D341Med (cell line): ENCODE results near the gene RHPN2.
A peak's percentile ranks its signal among the peaks of the same experiment; 100 is the strongest.
"Not testable (repeated sequence)": the region's sequence is repeated elsewhere in the genome, so short reads cannot be mapped to it uniquely, and the experiment has no call there.

ENCODE experiments used
- DNase-seq: peaks from one replicate; pipeline ENCODE4 v3.0.0; 2012; ENCODE audit warnings: low spot score

The RHPN2 gene

DNA sequence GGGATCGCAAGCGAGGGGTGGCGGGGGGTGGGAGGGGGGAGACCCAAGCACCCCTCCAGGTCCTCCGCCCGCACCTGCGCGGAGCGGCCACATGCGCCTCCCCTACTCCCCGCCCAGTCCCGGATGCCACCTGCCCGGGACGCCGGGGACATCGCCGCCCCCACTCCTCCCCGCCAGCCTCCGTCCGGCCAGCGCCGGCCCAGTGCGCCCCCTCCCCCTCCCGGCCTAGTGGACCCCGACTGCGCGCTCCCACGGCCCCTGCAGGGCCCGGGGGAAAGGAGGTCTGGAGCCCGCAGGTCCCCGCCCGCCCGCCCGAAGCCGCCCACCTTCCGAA lies 263 bp downstream of the RHPN2 start:
- peak; percentile 84 for DNase-seq

DNA sequence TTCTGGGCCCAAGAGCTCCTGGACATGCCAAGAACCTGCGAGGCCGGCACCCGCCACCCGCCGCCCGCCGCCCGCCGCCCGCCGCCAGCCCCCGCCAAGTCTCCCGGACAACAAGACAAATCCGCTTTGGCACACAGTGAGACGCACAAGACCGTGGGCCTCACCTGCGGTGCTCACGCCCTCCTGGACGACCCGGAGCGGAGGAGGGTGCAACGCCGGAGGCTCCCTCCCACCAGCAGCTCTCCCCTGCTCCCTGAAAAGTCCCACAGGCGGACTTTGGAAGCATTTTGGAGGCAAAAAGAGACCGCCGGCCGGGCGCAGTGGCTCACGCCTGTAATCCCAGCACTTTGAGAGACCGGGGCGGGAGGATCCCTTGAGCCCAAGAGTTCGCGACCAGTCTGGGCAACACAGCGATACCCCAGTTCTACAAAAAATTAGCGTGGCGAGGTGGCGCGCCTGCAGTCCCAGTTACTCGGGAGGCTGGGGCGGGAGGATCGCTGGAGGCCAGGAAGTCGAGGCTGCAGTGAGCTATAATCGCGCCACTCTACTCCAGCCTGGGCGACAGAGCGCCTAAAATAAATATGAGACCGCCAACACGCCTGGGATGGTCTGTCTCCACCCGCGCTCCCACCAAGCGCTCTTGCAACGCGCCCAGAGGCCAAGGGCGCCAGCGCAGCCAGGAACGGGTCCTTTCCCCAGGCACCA lies 783 bp downstream of the RHPN2 start:
- DNase-seq: peak; percentile 64

DNA sequence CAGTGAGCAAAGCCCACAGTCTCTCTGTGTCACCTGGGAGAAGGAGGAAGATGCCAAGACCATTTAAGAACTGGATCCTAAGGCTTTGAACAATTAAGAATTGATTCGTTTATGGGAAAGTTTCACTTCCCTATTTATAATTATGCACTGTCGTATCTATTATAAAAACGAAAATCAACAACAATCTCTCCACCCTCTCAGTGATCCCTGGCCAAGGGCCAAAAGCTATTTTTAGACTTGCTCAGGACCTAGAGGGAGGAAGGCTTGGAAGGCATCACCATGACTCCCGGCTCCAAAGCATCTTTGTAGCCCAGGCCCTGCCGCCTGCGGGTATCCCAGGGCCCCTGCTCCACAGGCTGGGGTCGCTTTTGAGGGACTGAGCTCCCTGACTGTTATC lies 1.3 kb downstream of the RHPN2 start:
- no peak for DNase-seq

DNA sequence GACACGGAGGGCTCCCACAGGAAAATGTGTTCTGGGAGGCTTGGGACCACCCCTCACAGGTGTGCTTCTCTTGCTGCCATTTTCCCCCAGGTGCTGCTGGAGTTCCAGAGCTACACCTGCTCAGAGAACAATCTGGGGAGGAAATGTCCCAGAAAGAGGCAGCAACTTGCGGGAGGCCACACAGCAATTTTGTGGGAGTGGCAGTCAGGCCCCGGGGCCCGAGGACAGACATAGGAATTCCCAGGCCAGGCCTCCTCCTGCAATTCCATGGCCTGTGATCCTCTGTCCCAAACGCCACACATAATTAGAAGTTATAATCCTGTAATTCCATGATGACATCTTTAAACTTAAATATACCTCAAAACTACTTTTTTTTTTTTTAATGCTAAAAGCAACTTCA lies 1.8 kb downstream of the RHPN2 start:
- no peak for DNase-seq

DNA sequence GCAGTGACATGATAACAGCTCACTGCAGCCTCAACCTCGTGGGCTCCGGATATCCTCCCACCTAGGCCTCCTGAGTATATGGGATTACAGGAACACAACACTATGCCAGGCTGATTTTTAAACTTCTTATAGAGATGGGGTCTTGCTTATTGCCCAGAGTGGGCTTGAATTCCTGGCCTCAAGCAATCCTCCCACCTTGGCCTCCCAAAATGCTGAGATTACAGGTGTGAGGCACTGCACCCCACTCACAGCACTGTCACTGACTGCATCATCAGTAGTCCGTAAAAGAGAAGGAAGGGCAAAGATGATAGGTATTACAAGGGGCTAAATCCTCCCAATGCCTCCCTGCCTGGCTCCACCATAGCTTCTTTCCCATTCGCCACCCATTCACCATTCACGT lies 4.1 kb downstream of the RHPN2 start:
- DNase-seq: no peak

DNA sequence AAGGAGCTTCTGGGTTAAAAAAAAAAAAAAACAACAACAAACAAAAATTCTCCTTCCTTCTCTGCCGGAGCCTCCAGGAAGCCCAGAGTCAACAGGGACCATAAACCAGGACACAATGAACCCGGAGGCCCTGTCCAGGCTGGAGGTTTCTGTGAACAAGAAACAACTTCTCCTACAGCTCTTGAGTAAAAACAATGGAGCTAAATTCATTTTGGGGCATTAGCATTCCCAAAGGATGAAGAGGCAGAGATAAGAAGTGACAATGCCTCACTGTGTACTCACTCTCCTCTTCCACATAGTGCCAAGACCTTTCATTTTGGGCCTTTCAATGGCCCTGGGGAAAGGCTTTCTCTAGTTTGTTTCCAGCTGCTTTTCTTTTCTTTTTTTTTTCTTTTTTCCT lies 9.0 kb downstream of the RHPN2 start:
- no peak for DNase-seq

DNA sequence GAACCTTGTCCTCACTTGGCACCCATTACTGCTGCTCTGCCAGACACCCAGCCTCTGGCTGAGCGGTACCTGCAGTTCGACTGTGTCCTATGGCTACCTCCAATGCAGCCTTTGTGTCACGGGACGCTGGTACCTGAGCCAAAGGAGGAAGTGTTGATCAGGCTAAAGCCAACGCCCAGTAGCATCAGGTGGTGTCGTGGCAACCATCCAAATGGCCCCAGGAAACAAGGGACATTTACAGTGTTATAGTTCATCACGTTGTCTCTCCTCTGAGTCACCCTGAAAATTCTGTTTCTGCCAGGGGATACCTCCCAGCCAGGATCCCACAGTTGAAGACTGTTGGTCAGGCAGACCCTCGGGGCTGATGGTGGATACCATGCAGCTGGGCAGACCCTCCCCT lies 10.1 kb downstream of the RHPN2 start:
- no peak for DNase-seq

DNA sequence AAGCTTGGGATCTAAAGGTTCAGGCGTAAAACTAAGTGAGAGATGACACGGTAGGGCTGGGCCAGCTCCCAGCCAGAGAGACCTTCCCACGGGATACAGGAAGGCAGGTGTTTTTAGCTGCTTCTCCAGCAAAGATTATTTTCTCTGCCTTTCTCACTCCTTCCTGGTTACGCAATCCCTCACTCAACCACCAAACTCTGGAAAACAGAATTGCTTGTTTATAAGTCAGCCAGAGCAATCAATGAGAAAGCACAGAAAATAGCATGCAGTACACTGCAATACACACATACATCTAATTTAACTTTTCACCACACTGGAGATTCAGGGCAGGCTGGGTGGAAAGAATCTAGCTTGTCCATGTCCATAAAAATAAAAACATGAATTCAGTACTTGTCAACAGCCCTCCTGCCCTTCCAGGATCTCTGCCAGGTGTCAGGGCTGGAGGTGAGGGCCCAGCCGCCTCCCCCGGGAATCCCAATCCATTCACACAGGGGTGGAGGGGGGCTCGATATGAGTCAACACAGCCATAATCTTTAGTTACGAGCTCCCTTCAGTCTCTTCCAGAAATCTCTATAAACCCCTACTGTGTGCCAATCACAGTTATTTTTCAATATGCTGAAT lies 12.2 kb downstream of the RHPN2 start:
- no peak for DNase-seq

DNA sequence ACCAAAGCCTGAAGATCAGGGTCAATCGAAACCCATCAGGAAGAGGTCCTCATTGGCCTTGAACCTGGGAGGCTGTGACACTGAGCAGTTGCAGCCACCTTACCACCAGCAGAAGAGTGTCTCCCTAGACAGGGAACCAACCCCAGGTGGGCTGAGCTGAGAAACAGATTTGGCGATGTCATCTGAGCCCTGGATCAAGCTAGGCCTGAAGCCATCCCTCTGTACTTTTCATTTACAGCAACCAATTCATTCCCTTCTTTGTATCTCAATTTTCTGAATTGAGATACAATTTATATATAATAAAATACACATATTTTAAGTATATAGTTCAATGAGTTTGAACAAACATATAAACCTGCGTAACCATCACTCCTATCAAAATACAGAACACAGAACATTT lies 14.6 kb downstream of the RHPN2 start:
- no peak for DNase-seq

DNA sequence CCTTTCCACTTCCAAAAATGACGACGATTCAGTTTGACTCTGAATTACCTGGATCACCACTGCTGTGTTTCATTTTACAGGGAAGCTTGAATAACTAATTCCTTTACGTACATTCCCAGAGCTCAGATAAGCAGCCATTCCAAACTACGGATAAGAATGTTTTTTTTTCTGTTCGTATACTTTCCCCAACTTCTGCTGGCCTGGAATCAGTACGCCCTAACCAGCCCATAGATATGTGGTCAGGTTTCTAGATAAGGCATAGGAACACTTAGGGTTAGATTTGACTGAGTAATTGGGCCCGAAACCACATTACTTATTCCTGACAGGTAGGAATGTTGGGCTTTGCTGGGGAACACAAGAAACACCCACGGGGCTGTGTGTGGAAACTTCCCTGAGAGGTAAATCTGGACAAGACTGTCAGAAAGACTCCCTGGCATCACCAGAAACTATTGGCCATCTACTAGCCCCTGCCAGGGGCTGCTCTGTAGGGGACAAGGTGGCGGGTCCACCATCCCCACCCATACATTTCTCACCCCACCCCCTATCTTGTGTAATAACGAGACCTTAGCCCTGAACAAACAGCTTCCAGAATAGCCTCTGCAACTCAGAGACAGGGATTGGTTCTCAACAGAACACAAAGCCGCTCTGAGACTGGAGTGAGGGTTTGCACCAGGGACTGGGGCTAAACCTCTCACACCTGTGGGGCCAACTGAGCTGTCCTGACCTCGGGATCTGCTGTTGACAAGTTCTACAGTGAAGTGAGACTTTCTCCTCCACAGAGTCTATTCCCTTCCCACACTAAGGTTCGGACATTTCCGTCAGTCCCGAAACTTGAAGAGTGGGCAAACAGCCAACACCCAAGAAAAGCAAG lies 15.6 kb downstream of the RHPN2 start:
- no peak for DNase-seq

DNA sequence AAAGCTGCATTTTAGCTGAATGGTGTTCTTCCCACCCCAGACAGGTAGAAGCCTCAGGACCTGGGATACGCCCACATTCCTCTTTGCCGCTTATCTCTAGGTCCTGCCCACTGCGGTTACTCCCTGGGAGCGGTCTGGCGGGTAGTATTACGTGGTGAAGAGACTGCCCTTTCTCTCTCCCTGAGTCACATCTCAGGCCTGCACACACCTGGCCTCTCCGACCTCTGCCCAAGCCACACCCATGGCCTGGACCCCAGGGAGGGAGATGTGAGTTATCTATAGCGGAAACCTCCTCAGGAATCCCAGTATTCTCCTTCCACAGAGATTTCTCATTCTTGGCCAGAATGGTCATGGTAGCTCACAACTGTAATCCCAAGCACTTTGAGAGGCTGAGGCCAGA lies 17.3 kb downstream of the RHPN2 start:
- DNase-seq: no peak

DNA sequence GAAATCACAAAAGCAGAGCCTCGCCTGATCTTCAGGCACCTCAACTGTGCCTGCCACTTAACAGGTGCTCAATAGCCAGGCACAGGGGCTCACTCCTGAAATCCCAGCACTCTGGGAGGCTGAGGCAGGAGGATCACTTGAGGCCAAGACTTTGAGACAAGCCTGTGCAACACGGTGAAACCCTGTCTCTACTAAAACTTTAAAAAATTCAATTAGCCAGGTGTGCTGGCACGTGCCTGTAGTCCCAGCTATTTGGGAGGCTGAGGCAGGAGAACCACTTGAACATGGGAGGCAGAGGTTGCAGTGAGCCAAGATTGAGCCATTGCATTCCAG lies 22.9 kb downstream of the RHPN2 start:
- not testable (repeated sequence) for DNase-seq

DNA sequence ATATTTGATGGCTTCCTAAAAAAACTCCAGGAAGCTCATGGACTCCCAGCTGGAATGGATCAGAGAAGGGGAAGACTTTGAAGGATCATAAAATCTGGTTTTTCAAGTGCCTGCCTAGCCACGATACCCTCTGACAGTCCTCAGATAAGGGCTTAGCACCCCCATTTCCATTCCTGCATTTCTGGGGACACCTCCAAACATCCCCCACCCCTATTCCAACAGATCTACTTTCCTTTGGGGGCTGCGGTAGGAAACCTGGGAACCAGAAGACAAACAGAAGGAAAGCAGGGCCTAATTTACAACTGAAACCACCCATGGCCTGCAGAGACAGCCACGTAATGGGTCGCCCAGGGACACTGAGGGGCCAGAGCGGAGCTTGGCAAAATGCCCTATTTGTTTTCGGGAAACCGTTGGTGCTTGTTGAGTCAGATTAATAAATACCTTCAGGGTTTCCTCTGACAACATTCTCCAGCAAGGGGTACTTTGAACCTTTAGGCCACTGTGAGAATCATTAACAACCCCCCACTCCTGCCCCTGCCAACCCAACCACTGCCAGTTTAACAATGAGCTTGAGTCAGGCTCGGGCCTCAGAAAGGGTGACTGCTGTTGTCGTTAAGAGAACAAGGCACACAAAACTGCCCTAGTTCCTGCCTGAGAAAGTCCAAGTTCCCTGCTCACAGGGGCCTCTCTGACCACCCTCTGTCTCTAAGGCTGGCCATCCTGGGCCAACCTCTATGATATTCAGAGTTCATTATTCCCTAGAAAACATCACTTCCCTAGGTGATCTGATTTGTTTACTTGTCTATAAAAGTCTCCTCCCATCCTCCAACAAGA lies 23.5 kb downstream of the RHPN2 start:
- no peak for DNase-seq

DNA sequence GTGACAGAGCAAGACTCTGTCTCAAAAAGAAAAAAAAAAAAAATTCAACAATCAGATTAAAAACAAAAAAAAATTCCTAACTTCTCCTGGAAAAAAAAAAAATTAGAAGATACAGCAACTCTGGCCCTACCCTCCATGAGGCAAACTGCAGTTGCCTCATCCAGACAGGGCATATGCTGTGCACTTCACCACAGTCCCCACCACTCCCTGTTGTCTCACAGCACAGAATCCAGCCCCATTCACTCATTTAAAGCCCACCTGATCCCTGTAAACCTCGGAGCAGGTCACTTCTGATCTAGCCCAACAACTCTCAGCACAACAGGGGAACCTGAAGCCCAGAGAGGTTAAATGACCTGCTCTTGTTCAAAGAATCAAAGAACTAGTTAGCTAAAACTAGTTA lies 24.9 kb downstream of the RHPN2 start:
- DNase-seq: no peak

DNA sequence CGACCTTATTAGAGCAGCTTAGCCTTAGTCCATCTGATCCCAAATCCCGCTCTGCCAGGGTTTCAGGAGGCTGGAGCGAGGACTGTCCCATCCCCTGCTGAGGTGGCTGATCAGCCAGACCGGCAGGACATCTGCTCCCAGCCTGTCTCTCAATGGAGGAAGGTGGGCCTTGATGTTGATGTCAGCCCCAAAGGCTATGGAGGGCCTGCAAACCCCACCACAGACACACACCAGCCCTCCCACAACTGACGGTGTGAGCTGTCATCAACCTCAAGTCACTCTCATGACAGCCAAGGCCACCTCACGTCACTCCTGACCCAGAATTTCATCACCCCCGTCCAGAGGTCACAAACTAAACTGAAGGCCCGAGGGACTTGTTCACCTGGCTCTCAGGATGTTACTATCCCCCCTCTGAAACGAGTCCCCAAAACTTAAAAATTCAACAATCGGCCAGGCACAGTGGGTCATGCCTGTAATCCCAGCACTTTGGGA lies 25.5 kb downstream of the RHPN2 start:
- peak; percentile 49 for DNase-seq

DNA sequence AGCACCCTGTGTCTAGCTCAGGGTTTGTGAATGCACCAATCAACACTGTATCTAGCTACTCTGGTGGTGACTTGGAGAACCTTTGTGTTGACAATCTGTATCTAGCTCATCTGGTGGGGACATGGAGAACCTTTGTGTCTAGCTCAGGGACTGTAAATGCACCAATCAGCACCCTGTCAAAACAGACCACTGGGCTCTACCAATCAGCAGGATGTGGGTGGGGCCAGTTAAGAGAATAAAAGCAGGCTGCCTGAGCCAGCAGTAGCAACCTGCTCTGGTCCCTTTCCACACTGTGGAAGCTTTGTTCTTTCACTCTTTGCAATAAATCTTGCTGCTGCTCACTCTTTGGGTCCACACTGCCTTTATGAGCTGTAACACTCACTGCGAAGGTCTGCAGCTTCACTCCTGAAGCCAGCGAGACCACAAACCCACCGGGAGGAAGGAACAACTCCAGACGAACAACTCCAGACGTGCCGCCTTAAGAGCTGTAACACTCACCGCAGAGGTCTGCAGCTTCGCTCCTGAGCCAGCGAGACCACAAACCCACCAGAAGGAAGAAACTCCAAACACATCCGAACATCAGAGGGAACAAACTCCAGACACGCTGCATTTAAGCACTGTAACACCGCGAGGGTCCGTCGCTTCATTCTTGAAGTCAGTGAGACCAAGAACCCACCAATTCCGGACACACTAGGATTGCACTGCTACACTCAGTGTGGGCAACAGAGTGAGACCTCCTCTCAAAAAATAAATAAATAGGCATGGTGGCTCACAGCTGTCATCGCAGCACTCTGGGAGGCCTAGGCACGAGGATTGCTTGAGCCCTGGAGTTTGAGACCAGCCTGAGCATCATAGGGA lies 27.3 kb downstream of the RHPN2 start:
- not testable (repeated sequence) for DNase-seq

DNA sequence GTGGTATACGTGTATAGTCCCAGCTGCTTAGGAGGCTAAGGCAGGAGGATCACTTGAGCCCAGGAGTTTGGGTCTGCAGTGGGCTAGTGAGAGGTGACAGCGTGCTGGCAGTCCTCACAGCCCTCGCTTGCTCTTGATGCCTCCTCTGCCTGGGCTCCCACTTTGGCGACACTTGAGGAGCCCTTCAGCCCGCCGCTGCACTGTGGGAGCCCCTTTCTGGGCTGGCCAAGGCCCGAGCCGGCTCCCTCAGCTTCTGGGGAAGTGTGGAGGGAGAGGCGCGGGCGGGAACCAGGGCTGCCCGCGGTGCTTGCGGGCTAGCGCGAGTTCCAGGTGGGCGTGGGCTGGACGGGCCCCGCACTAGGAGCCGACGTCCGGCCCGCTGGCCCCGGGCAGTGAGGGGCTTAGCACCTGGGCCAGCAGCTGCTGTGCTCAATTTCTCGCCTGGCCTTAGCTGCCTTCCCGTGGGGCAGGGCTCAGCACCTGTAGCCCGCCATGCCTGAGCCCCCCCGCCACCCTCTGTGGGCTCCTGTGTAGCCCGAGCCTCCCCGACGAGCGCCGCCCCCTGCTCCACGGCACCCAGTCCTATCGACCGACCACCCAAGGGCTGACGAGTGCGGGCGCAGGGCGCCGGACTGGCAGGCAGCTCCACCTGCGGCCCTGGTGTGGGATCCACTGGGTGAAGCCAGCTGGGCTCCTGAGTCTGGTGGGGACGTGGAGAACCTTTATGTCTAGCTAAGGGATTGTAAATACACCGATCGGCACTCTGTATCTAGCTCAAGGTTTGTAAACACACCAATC lies 28.1 kb downstream of the RHPN2 start:
- not testable (repeated sequence) for DNase-seq

DNA sequence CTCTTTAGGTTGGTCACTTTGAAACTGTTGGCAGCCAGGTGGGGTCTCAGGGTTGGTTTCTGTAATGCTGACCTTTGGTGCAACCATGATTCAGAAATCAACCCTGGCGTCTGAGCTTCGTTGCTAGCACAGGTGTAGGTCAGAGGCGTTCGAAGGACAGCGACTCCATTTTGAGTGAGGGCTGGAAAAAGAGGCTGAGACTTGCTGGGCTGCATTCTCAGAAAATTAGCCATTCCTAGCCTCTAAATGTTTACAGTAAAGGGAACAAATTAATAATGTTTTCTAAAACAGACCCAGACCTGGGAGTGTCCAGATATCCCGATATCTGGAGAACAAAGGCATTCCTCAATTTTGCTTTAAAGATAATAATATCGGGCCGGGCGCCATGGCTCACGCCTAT lies 29.2 kb downstream of the RHPN2 start:
- DNase-seq: no peak

DNA sequence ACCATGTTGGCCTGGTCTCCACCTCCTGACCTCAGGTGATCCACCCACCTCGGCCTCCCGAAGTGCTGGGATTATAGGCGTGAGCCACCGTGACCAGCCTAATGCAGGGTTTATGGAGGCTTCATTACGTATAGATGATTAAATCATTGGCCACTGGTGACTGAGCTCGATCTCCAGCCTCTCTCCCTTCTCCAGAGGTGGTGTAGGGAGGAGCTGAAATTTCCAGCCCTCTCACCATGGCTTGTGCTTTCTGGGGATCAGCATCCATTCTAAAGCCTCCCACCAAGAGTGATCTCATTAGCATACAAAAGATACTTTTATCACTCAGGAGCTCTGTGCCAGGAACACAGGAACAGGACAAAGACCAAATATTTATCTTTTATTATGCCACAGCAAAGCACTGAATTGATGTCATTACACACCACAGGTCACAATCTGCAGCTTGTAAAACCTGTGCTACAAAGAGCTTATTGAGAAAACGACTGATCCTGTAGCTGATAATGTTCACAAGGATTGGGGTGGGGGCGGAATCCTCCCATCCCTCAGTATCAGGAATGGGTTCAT lies 32.4 kb downstream of the RHPN2 start:
- no peak for DNase-seq

DNA sequence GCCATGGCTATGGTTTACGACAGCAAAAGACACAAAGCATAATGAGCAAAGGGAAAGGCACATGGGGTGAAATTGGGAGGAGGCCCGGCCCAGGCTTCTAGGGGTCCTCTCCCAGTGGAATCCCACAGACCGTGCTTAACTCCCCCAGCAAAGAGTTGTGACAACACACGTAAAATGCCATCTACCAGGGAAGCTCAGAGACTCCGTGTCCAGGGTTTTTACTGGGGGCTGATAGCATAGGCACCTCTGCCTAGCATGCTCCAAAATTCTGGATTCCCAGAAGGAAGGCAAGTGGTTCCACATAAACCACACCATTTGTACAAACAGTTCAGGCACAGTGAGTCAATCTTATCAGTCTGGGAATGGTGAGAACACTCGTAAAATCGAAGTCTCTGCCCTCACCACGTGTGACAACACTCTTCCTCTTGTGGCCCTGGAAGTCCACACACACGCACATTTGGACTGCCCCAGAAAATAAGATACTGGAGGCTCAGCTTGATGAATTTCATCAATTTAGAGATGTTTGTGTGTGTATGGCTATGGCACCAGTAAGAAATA lies 34.9 kb downstream of the RHPN2 start:
- DNase-seq: no peak
